Measurements from ENCODE around the gene MRPS30. TPM values are rescaled to one million over a fixed set of nuclear protein-coding genes. Genes with fewer than 3 reads are reported as not detected.

MRPS30 gene
- 53.8 TPM for polyA plus RNA-seq (2013, experiment 1 of 2)
- 53.8 TPM for polyA plus RNA-seq (2013, experiment 2 of 2)

GRCh38 chr5:44808435-44809214, at the start of gene MRPS30:
MRPS30 (plus strand) TSS chr5:44808947; CDS start chr5:44808963, 16 bp downstream.
- H3K27me3 ChIP-seq (ENCODE audit: control insufficient read depth in 3 of 3, insufficient read depth in 3 of 3, low read depth in 1 of 3, low read length in 3 of 3), result no peaks in the 10 kb centered on the region
- H3K4me2 ChIP-seq (ENCODE audit: insufficient read depth, low read length, poor library complexity, severe bottlenecking), result peak within 1 kb of the TSS; percentile 58
- H3K27ac ChIP-seq (replicated peaks; ENCODE audit: low read length), result peak within 1 kb of the TSS; percentile 80
- peak; percentile 96 for DNase-seq (ENCODE audit: low spot score)
- peak within 1 kb of the TSS; percentile 100 for H3K9ac ChIP-seq (ENCODE audit: low read depth, low read length, poor library complexity)
- no peak within 1 kb of the TSS for H3K4ac ChIP-seq (ENCODE audit: low read length)
- no peaks in the 10 kb centered on the region for H3K79me1 ChIP-seq (ENCODE audit: low read depth, low read length)
- H3K14ac ChIP-seq (ENCODE audit: low read length), result peak within 1 kb of the TSS; percentile 84
- no peak within 1 kb of the TSS for H4K91ac ChIP-seq (ENCODE audit: low read depth, low read length, poor library complexity)
- H2BK5ac ChIP-seq (ENCODE audit: low read length), result peak within 1 kb of the TSS; percentile 93
- peaks cover 0 to 3% of the 10 kb centered on the region in 2 donors for H3K4me1 ChIP-seq (ENCODE audit: control insufficient read depth in 2 of 2, insufficient read depth in 1 of 2, low read depth in 1 of 2, low read length in 2 of 2)
- WGBS, 2 donors (ENCODE audit: extremely low coverage in 2 of 2, insufficient read length in 2 of 2, insufficient replicate concordance in 1 of 2), result no CpG with 5 or more reads among the region's 47 CpGs
- H2BK15ac ChIP-seq (ENCODE audit: low read length), result no peak within 1 kb of the TSS
- peaks cover 0 to 33% of the 10 kb centered on the region in 2 donors for H3K36me3 ChIP-seq (replicated peaks in 1 of 2; ENCODE audit: control insufficient read depth in 2 of 2, insufficient read depth in 2 of 2, low read length in 2 of 2)
- peak within 1 kb of the TSS; percentile 93 for H2AFZ ChIP-seq (ENCODE audit: low read length)
- H3K4me3 ChIP-seq (ENCODE audit: low read length in 2 of 2), result peak within 1 kb of the TSS; percentile 92 to 96
- H2BK12ac ChIP-seq (ENCODE audit: low read length), result no peak within 1 kb of the TSS
- peak within 1 kb of the TSS; percentile 98 for H3K18ac ChIP-seq (ENCODE audit: low read length)
- H2AK5ac ChIP-seq (ENCODE audit: low read depth, low read length), result peak within 1 kb of the TSS; percentile 38
- H2BK120ac ChIP-seq (ENCODE audit: low read depth, low read length), result no peak within 1 kb of the TSS
- H3K9me3 ChIP-seq (replicated peaks in 1 of 2; ENCODE audit: control insufficient read depth in 2 of 2, insufficient read depth in 1 of 2, low read depth in 1 of 2, low read length in 2 of 2), result no peaks in the 10 kb centered on the region
- peak within 1 kb of the TSS; percentile 97 for H3K23ac ChIP-seq (ENCODE audit: low read depth, low read length, poor library complexity)
- peak within 1 kb of the TSS; percentile 26 for H4K8ac ChIP-seq (ENCODE audit: low read depth, low read length)

- no peak overlapping the region for H3K23ac ChIP-seq (ENCODE audit: low read depth, low read length, poor library complexity)
- H3K9ac ChIP-seq (ENCODE audit: low read depth, low read length, poor library complexity), result no peak overlapping the region
- H3K79me1 ChIP-seq (ENCODE audit: low read depth, low read length), result no peaks in the 10 kb centered on the region
- no CpG with 5 or more reads among the region's 2 CpGs for WGBS, 2 donors (ENCODE audit: extremely low coverage in 2 of 2, insufficient read length in 2 of 2, insufficient replicate concordance in 1 of 2)
- H3K27ac ChIP-seq (replicated peaks; ENCODE audit: low read length), result no peak overlapping the region
- H3K14ac ChIP-seq (ENCODE audit: low read length), result no peak overlapping the region
- no peak overlapping the region for H2BK15ac ChIP-seq (ENCODE audit: low read length)
- H2BK12ac ChIP-seq (ENCODE audit: low read length), result no peak overlapping the region
- H4K8ac ChIP-seq (ENCODE audit: low read depth, low read length), result no peak overlapping the region
- H3K4me3 ChIP-seq (ENCODE audit: low read length in 2 of 2), result no peak overlapping the region
- no peak overlapping the region for H2BK120ac ChIP-seq (ENCODE audit: low read depth, low read length)
- H3K4me1 ChIP-seq (ENCODE audit: control insufficient read depth in 2 of 2, insufficient read depth in 1 of 2, low read depth in 1 of 2, low read length in 2 of 2), result peaks cover 0 to 3% of the 10 kb centered on the region in 2 donors
- DNase-seq (ENCODE audit: low spot score), result no peak
- H3K18ac ChIP-seq (ENCODE audit: low read length), result no peak overlapping the region
- no peak overlapping the region for H2AK5ac ChIP-seq (ENCODE audit: low read depth, low read length)
- no peaks in the 10 kb centered on the region for H3K36me3 ChIP-seq (replicated peaks in 1 of 2; ENCODE audit: control insufficient read depth in 2 of 2, insufficient read depth in 2 of 2, low read length in 2 of 2)
- no peak overlapping the region for H3K4ac ChIP-seq (ENCODE audit: low read length)
- no peak overlapping the region for H4K91ac ChIP-seq (ENCODE audit: low read depth, low read length, poor library complexity)
- H3K27me3 ChIP-seq (ENCODE audit: control insufficient read depth in 3 of 3, insufficient read depth in 3 of 3, low read depth in 1 of 3, low read length in 3 of 3), result no peaks in the 10 kb centered on the region
- H2BK5ac ChIP-seq (ENCODE audit: low read length), result no peak overlapping the region
- H3K4me2 ChIP-seq (ENCODE audit: insufficient read depth, low read length, poor library complexity, severe bottlenecking), result no peak overlapping the region
- H2AFZ ChIP-seq (ENCODE audit: low read length), result no peak overlapping the region
- no peaks in the 10 kb centered on the region for H3K9me3 ChIP-seq (replicated peaks in 1 of 2; ENCODE audit: control insufficient read depth in 2 of 2, insufficient read depth in 1 of 2, low read depth in 1 of 2, low read length in 2 of 2)
Observed at GRCh38 chr5:44769200-44769876, 39.4 kb upstream of the MRPS30 start.

- H2BK12ac ChIP-seq (ENCODE audit: low read length), result no peak overlapping the region
- no peak overlapping the region for H4K91ac ChIP-seq (ENCODE audit: low read depth, low read length, poor library complexity)
- H3K79me1 ChIP-seq (ENCODE audit: low read depth, low read length), result no peaks in the 10 kb centered on the region
- H3K18ac ChIP-seq (ENCODE audit: low read length), result no peak overlapping the region
- no peak overlapping the region for H2BK5ac ChIP-seq (ENCODE audit: low read length)
- H3K9ac ChIP-seq (ENCODE audit: low read depth, low read length, poor library complexity), result no peak overlapping the region
- no peak overlapping the region for H3K4me2 ChIP-seq (ENCODE audit: insufficient read depth, low read length, poor library complexity, severe bottlenecking)
- H3K27me3 ChIP-seq (ENCODE audit: control insufficient read depth in 3 of 3, insufficient read depth in 3 of 3, low read depth in 1 of 3, low read length in 3 of 3), result no peaks in the 10 kb centered on the region
- no CpG with 5 or more reads among the region's 5 CpGs for WGBS, 2 donors (ENCODE audit: extremely low coverage in 2 of 2, insufficient read length in 2 of 2, insufficient replicate concordance in 1 of 2)
- no peak overlapping the region for H3K4me3 ChIP-seq (ENCODE audit: low read length in 2 of 2)
- no peak overlapping the region for H2AFZ ChIP-seq (ENCODE audit: low read length)
- no peaks in the 10 kb centered on the region for H3K9me3 ChIP-seq (replicated peaks in 1 of 2; ENCODE audit: control insufficient read depth in 2 of 2, insufficient read depth in 1 of 2, low read depth in 1 of 2, low read length in 2 of 2)
- peaks cover 0 to 3% of the 10 kb centered on the region in 2 donors for H3K4me1 ChIP-seq (ENCODE audit: control insufficient read depth in 2 of 2, insufficient read depth in 1 of 2, low read depth in 1 of 2, low read length in 2 of 2)
- DNase-seq (ENCODE audit: low spot score), result no peak
- H2BK15ac ChIP-seq (ENCODE audit: low read length), result no peak overlapping the region
- H3K27ac ChIP-seq (replicated peaks; ENCODE audit: low read length), result no peak overlapping the region
- no peak overlapping the region for H4K8ac ChIP-seq (ENCODE audit: low read depth, low read length)
- no peak overlapping the region for H3K23ac ChIP-seq (ENCODE audit: low read depth, low read length, poor library complexity)
- no peak overlapping the region for H3K4ac ChIP-seq (ENCODE audit: low read length)
- H2BK120ac ChIP-seq (ENCODE audit: low read depth, low read length), result no peak overlapping the region
- H2AK5ac ChIP-seq (ENCODE audit: low read depth, low read length), result no peak overlapping the region
- no peaks in the 10 kb centered on the region for H3K36me3 ChIP-seq (replicated peaks in 1 of 2; ENCODE audit: control insufficient read depth in 2 of 2, insufficient read depth in 2 of 2, low read length in 2 of 2)
- no peak overlapping the region for H3K14ac ChIP-seq (ENCODE audit: low read length)
Observed at GRCh38 chr5:44769877-44770209, 38.9 kb upstream of the MRPS30 start.

Measured in neuronal stem cell (in vitro differentiated cells).